WERI-Rb-1 (cell line): ENCODE data around the gene WDR1.

ENCODE experiments used
- DNase-seq: peaks from one replicate; pipeline ENCODE4 v3.0.0-alpha.2; 2020
- H3K27ac ChIP-seq: fragments of 250-450 bp; sonication (Bioruptor Pico); 2 replicates; pipeline ENCODE4 v1.5.1; 2020; ENCODE audit warnings: mild to moderate bottlenecking, moderate library complexity
- H3K27me3 ChIP-seq: fragments of 250-450 bp; sonication (Bioruptor Pico); 2 replicates; pipeline ENCODE4 v1.5.1; 2021; ENCODE audit warnings: mild to moderate bottlenecking, low read depth, moderate library complexity; ENCODE audit not compliant: insufficient read depth, severe bottlenecking
- H3K36me3 ChIP-seq: fragments of 250-450 bp; sonication (Bioruptor Pico); 2 replicates; pipeline ENCODE4 v1.5.1; 2020; ENCODE audit warnings: mild to moderate bottlenecking, moderate library complexity
- H3K4me3 ChIP-seq: 2 replicates; pipeline ENCODE4 v1.5.1; 2011; ENCODE audit warnings: low read depth, mild to moderate bottlenecking, control low read depth, low read length
- H3K9me3 ChIP-seq: fragments of 250-450 bp; sonication (Bioruptor Pico); 2 replicates; pipeline ENCODE4 v1.5.1; 2021; ENCODE audit warnings: mild to moderate bottlenecking, moderate library complexity; ENCODE audit not compliant: severe bottlenecking
- TF ChIP-seq, protein P1 (sequence below): IDR thresholded peaks from 2 replicates; pipeline ENCODE4 v1.5.1; 2011; ENCODE audit warnings: low read depth, mild to moderate bottlenecking, control low read depth, inconsistent platforms, low read length

WDR1 gene

GRCh38 chr4:10077483-10078335 lies 38.9 kb downstream of the WDR1 start:
- no peak for DNase-seq
- TF ChIP-seq, protein P1, sequence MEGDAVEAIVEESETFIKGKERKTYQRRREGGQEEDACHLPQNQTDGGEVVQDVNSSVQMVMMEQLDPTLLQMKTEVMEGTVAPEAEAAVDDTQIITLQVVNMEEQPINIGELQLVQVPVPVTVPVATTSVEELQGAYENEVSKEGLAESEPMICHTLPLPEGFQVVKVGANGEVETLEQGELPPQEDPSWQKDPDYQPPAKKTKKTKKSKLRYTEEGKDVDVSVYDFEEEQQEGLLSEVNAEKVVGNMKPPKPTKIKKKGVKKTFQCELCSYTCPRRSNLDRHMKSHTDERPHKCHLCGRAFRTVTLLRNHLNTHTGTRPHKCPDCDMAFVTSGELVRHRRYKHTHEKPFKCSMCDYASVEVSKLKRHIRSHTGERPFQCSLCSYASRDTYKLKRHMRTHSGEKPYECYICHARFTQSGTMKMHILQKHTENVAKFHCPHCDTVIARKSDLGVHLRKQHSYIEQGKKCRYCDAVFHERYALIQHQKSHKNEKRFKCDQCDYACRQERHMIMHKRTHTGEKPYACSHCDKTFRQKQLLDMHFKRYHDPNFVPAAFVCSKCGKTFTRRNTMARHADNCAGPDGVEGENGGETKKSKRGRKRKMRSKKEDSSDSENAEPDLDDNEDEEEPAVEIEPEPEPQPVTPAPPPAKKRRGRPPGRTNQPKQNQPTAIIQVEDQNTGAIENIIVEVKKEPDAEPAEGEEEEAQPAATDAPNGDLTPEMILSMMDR: no peak
- no peaks in the 10 kb centered on the region for H3K9me3 ChIP-seq
- peaks cover 86% of the 10 kb centered on the region for H3K36me3 ChIP-seq
- H3K27ac ChIP-seq: no peak overlapping the region
- H3K27me3 ChIP-seq: no peaks in the 10 kb centered on the region
- no peak overlapping the region for H3K4me3 ChIP-seq

GRCh38 chr4:10077076-10077475 lies 39.5 kb downstream of the WDR1 start:
- H3K4me3 ChIP-seq: no peak overlapping the region
- no peak overlapping the region for H3K27ac ChIP-seq
- no peaks in the 10 kb centered on the region for H3K9me3 ChIP-seq
- TF ChIP-seq, protein P1: no peak
- peaks cover 79% of the 10 kb centered on the region for H3K36me3 ChIP-seq
- H3K27me3 ChIP-seq: no peaks in the 10 kb centered on the region
- no peak for DNase-seq

DNA sequence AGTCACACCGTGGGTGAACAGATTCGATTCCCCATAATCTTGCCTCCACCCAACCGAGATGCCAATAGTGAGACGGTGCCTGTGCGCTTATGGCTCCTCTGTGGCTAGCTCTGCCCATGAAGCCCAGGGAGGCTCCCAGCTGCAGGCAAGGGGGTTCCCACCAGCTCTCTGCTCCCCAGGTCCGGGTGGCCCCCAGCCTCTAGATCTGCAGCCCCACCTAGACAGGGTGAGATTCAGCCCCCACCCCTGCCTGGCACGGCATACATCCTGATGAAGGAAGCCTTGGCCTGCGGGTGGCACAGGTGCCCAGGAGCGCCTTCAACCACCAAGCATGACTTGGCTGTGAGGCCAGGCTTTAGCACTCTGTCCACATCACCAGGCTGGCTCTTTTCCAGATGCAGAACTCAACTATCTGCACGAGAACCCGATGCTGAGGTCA lies 40.6 kb downstream of the WDR1 start:
- TF ChIP-seq, protein P1: no peak
- Histone ChIP-seq H3K27ac (no peak overlapping the region), H3K4me3 (no peak overlapping the region), H3K27me3 (no peaks in the 10 kb centered on the region), H3K36me3 (peaks cover 70% of the 10 kb centered on the region), H3K9me3 (no peaks in the 10 kb centered on the region)
- DNase-seq: no peak

- Histone ChIP-seq H3K27ac (peak overlapping the region; percentile 70), H3K27me3 (no peaks in the 10 kb centered on the region), H3K9me3 (no peaks in the 10 kb centered on the region), H3K36me3 (peaks cover 63% of the 10 kb centered on the region), H3K4me3 (no peak overlapping the region)
- TF ChIP-seq, protein P1: no peak
- no peak for DNase-seq
These were observed 41.3 kb downstream of the WDR1 start for GRCh38 chr4:10075158-10075863.

DNA sequence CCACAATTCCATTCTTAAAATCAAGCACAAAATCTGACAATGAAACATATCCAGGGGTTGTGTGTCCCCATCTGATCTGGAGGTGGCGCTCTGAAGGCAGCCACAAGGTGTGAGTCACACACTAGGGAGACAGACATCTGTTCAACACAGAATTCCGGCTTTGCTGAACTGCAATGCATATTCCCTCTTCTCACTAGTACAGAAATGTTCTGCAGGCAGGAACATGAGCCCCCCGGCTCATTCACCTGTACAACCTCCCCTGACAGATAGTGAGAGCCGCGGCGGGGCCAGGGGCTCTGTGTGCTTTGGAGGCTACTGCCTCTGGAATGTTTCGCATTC lies 41.9 kb downstream of the WDR1 start:
- peak; percentile 75 for DNase-seq
- peaks cover 58% of the 10 kb centered on the region for H3K36me3 ChIP-seq
- TF ChIP-seq, protein P1: peak; percentile 84
- no peaks in the 10 kb centered on the region for H3K27me3 ChIP-seq
- peak overlapping the region; percentile 70 for H3K27ac ChIP-seq
- H3K4me3 ChIP-seq: no peak overlapping the region
- no peaks in the 10 kb centered on the region for H3K9me3 ChIP-seq
